GM23338 (cell line): ENCODE measurements around the gene WNT1.

Source experiments
- CREB1 ChIP-seq: fragments of 250-450 bp; sonication (Bioruptor Pico); IDR thresholded peaks from 2 replicates; pipeline ENCODE4 v1.5.0; 2020; ENCODE audit warnings: low read depth, mild to moderate bottlenecking, moderate library complexity
- CTCF ChIP-seq, 2 experiments: fragments of 200-600 bp in 1 of 2; sonication (generic) in 1 of 2; conservative IDR thresholded peaks; 2 replicates each; pipeline versions ENCODE4 v1.5.1 to v1.6.1; 2016 to 2017; ENCODE audit warnings: antibody characterized with exemption in 2 of 2, low read depth in 2 of 2, mild to moderate bottlenecking in 2 of 2, moderate library complexity in 1 of 2
- ETS1 ChIP-seq: IDR thresholded peaks from 2 replicates; pipeline ENCODE4 v1.6.1; 2016; ENCODE audit warnings: antibody characterized with exemption
- EZH2 ChIP-seq: fragments of 200-600 bp; sonication (generic); IDR thresholded peaks from one replicate; pipeline ENCODE4 v1.8.0; 2017; ENCODE audit warnings: antibody characterized with exemption, mild to moderate bottlenecking, low read depth; ENCODE audit not compliant: unreplicated experiment
- EZH2phosphoT487 ChIP-seq: fragments of 200-600 bp; sonication (generic); IDR thresholded peaks from one replicate; pipeline ENCODE4 v1.8.1; 2018; ENCODE audit warnings: antibody characterized with exemption; ENCODE audit not compliant: unreplicated experiment
- JUNB ChIP-seq: IDR thresholded peaks from one replicate; pipeline ENCODE4 v1.6.1; 2016; ENCODE audit warnings: antibody characterized with exemption; ENCODE audit not compliant: unreplicated experiment
- NANOG ChIP-seq: IDR thresholded peaks from 2 replicates; pipeline ENCODE4 v1.6.1; 2016; ENCODE audit warnings: antibody characterized with exemption, borderline replicate concordance
- POLR2AphosphoS5 ChIP-seq: IDR thresholded peaks from 2 replicates; pipeline ENCODE4 v1.6.1; 2016; ENCODE audit warnings: antibody characterized with exemption, low read depth
- REST ChIP-seq: IDR thresholded peaks from one replicate; pipeline ENCODE4 v1.6.1; 2018; ENCODE audit warnings: antibody characterized with exemption; ENCODE audit not compliant: unreplicated experiment
- ZNF331 ChIP-seq: fragments of 250-450 bp; sonication (Bioruptor Pico); IDR thresholded peaks from 2 replicates; pipeline ENCODE4 v1.5.0; 2020; ENCODE audit warnings: low read depth, mild to moderate bottlenecking, moderate library complexity

DNA sequence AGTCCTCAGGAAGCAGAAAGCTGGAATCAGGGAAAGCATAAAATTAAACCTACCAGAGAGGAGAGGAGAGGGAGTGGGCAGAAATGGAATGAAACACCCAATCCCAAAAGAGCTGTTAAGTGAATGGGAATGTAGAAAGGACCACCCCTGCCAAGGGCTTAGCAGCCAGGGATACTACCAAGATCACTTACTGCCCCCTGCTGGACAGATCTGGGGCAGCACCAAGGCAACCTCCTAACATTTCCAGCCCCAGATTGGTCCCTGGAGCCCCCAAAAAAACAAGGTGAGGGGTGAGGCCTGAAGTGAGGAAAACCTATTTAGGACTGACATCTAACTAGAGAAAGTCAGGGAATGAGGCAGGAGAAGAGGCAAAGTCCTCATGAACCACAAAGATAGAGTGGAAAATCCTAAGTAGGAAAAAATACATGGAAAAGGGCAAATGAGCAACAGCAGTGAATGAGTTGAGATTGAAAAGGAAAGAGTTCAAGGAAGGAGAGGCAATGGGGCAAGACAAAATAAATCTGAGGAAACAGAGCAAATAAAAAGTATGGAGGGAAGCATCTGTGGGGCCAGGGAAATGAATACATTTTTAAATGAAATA, 41.6 kb upstream of the WNT1 start:
- TF ChIP-seq JUNB: no peak
- no peak for TF ChIP-seq EZH2phosphoT487
- TF ChIP-seq CTCF (conservative IDR thresholded peaks at IDR 0.05; ENCODE audit: low read depth in 2 of 2): peak; percentile 90 to 96
- no peak for TF ChIP-seq REST
- no peak for TF ChIP-seq EZH2
- no peak for TF ChIP-seq POLR2AphosphoS5
- TF ChIP-seq NANOG: no peak
- no peak for TF ChIP-seq CREB1 (CRISPR knock-in tag)
- no peak for TF ChIP-seq ETS1
- TF ChIP-seq ZNF331 (CRISPR knock-in tag): no peak
